ENCODE data around the gene TRAPPC2. TPM values are rescaled to one million over a fixed set of nuclear protein-coding genes. Genes with fewer than 3 reads are reported as not detected.
A peak's percentile ranks its signal among the peaks of the same experiment; 100 is the strongest.

The TRAPPC2 gene
- polyA plus RNA-seq, 1 of the 3 experiments (the other 2 are of a cell fraction), result 10.4 TPM

DNA sequence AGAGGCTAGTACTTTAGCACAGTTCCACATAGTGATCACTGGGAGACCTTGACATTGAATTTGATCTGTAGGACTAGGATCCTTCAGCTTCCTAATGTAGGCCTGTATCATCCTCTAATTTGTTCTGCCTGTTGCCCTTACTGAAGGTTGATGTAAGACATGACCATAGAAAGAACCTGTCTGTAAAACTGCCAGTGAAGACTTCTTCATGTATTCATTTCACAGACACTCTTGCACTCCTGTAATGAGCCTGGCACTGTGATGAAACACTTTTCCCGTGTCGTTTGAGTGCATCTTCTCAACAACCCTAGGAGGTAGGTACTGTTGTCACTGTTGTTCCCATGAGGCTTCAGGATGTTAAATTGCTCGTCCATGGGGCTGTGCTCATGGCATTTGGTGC, 30.8 kb downstream of the TRAPPC2 start:
- H3K27ac ChIP-seq (ENCODE audit: low read depth in 2 of 2, low read length in 1 of 2), result peak overlapping the region in 1 of 2 experiments; percentile 18; a peak in 1 of 4 replicates
- no peaks in the 10 kb centered on the region for H3K9me3 ChIP-seq
- peaks cover 9 to 20% of the 10 kb centered on the region in 2 experiments for H3K36me3 ChIP-seq (replicated peaks in 1 of 2; ENCODE audit: control insufficient read depth in 1 of 2, insufficient read depth in 2 of 2, low read length in 1 of 2)
- 0 out of 2 replicates have a peak overlapping the region, but pooled peaks have one; percentile 35 for H3K4me2 ChIP-seq
- H3K79me2 ChIP-seq (ENCODE audit: insufficient read depth), result peaks cover 82% of the 10 kb centered on the region
- POLR2A ChIA-PET, result no interaction called here
- no peak overlapping the region for H3K9ac ChIP-seq
- CTCF ChIA-PET, result interaction anchor here (0.8 kb wide), 1 partner anchor 14 kb away, joined by 4 read pairs; the partner anchor contains the start of gene RAB9A
- H2AFZ ChIP-seq (ENCODE audit: low read depth), result no peak overlapping the region
- H3K4me1 ChIP-seq (ENCODE audit: control insufficient read depth in 1 of 2, insufficient read depth in 2 of 2, low read depth in 1 of 2, low read length in 1 of 2), result peaks cover 0 to 14% of the 10 kb centered on the region in 2 experiments; a peak in 1 of 4 replicates
- no peaks in the 10 kb centered on the region for H3F3A ChIP-seq (replicated peaks; ENCODE audit: insufficient read depth)
- H3K4me3 ChIP-seq (ENCODE audit: low read depth in 2 of 2, low read length in 1 of 2), result no peak overlapping the region
- H3K27me3 ChIP-seq (ENCODE audit: insufficient read depth), result no peaks in the 10 kb centered on the region
- WGBS (ENCODE audit: low lambda C conversion rate), result 85% methylated on average over 3 of the region's 3 CpGs
- no peak for DNase-seq
- peaks cover 33% of the 10 kb centered on the region for H4K20me1 ChIP-seq (ENCODE audit: insufficient read depth)
- TF ChIP-seq JUND (IDR thresholded peaks at IDR 0.05) (no peak), TAF1 (IDR thresholded peaks at IDR 0.05; ENCODE audit: borderline replicate concordance, low read depth, low read length) (no peak), MAX (IDR thresholded peaks at IDR 0.05; ENCODE audit: low read depth) (no peak), RFX5 (IDR thresholded peaks at IDR 0.05; ENCODE audit: low read length) (no peak), SIN3A (IDR thresholded peaks at IDR 0.05; ENCODE audit: borderline replicate concordance, low read depth, low read length) (no peak), NRF1 (IDR thresholded peaks at IDR 0.05; ENCODE audit: low read depth, low read length) (no peak), RCOR1 (IDR thresholded peaks at IDR 0.05; ENCODE audit: low read length) (no peak), TCF12 (IDR thresholded peaks at IDR 0.05) (no peak), FOXJ3 (CRISPR knock-in tag; IDR thresholded peaks at IDR 0.05) (no peak), YY1 (IDR thresholded peaks at IDR 0.05; ENCODE audit: low read depth) (no peak), RXRA (IDR thresholded peaks at IDR 0.05; ENCODE audit: borderline replicate concordance, low read depth) (no peak), EP300 (IDR thresholded peaks at IDR 0.05; ENCODE audit: borderline replicate concordance in 1 of 2, low read depth in 1 of 2, low read length in 1 of 2) (no peak), MEF2A (IDR thresholded peaks at IDR 0.05; ENCODE audit: borderline replicate concordance, low read depth) (no peak), FOSL2 (IDR thresholded peaks at IDR 0.05; ENCODE audit: borderline replicate concordance, low read depth) (no peak), RAD21 (IDR thresholded peaks at IDR 0.05; ENCODE audit: low read length) (no peak), ELF1 (IDR thresholded peaks at IDR 0.05) (no peak), SMC3 (IDR thresholded peaks at IDR 0.05; ENCODE audit: low read depth, low read length) (no peak), MXI1 (IDR thresholded peaks at IDR 0.05; ENCODE audit: low read depth, low read length) (no peak)
- TF ChIP-seq, protein P1, sequence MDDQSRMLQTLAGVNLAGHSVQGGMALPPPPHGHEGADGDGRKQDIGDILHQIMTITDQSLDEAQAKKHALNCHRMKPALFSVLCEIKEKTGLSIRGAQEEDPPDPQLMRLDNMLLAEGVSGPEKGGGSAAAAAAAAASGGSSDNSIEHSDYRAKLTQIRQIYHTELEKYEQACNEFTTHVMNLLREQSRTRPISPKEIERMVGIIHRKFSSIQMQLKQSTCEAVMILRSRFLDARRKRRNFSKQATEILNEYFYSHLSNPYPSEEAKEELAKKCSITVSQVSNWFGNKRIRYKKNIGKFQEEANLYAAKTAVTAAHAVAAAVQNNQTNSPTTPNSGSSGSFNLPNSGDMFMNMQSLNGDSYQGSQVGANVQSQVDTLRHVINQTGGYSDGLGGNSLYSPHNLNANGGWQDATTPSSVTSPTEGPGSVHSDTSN (IDR thresholded peaks at IDR 0.05), result no peak
- TF ChIP-seq, protein P2, sequence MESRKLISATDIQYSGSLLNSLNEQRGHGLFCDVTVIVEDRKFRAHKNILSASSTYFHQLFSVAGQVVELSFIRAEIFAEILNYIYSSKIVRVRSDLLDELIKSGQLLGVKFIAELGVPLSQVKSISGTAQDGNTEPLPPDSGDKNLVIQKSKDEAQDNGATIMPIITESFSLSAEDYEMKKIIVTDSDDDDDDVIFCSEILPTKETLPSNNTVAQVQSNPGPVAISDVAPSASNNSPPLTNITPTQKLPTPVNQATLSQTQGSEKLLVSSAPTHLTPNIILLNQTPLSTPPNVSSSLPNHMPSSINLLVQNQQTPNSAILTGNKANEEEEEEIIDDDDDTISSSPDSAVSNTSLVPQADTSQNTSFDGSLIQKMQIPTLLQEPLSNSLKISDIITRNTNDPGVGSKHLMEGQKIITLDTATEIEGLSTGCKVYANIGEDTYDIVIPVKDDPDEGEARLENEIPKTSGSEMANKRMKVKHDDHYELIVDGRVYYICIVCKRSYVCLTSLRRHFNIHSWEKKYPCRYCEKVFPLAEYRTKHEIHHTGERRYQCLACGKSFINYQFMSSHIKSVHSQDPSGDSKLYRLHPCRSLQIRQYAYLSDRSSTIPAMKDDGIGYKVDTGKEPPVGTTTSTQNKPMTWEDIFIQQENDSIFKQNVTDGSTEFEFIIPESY (IDR thresholded peaks at IDR 0.05; ENCODE audit: borderline replicate concordance, low read depth), result no peak
- H3K9me2 ChIP-seq, result no peaks in the 10 kb centered on the region
